SU-DHL-6 (cell line): ENCODE measurements around the gene CDK14.

Experiments
- CTCF ChIP-seq: fragments of 200-600 bp; sonication (generic); IDR thresholded peaks from one replicate; pipeline ENCODE4 v1.5.1; 2017; ENCODE audit warnings: antibody characterized with exemption, mild to moderate bottlenecking, low read length, moderate library complexity; ENCODE audit not compliant: insufficient read depth, poor library complexity, severe bottlenecking
- EZH2phosphoT487 ChIP-seq: fragments of 200-600 bp; sonication (generic), shearing (Covaris generic); conservative IDR thresholded peaks from 2 replicates; pipeline ENCODE4 v1.6.1; 2018; ENCODE audit warnings: mild to moderate bottlenecking, antibody characterized with exemption, low read length, moderate library complexity, mixed read lengths

- TF ChIP-seq CTCF: no peak
- TF ChIP-seq EZH2phosphoT487: no peak
These were observed 79.9 kb downstream of the CDK14 start for GRCh38 chr7:90675982-90676381.
